Spinal cord (tissue), 10 donors: ENCODE measurements around the gene HNRNPDL. TPM values are rescaled to one million over a fixed set of nuclear protein-coding genes. Genes with fewer than 3 reads are reported as not detected.

Experiments
- DNase-seq, 6 donors: peaks; one replicate each; pipeline versions ENCODE4 v3.0.0 to v3.0.0-alpha.2; 2013 to 2015; ENCODE audit warnings: low spot score in 6 of 6, low read depth in 4 of 6
- H3K27ac ChIP-seq: one replicate; pipeline ENCODE4 v1.5.1; 2013; ENCODE audit warnings: low read depth, low read length, control low read depth
- H3K27me3 ChIP-seq: one replicate; pipeline ENCODE4 v1.6.1; 2013; ENCODE audit warnings: low read length; ENCODE audit not compliant: control insufficient read depth, insufficient read depth
- H3K36me3 ChIP-seq: one replicate; pipeline ENCODE4 v1.6.1; 2013; ENCODE audit warnings: low read length; ENCODE audit not compliant: control insufficient read depth, insufficient read depth
- H3K4me1 ChIP-seq: one replicate; pipeline ENCODE4 v1.6.1; 2013; ENCODE audit warnings: low read length; ENCODE audit not compliant: control insufficient read depth, insufficient read depth
- H3K4me3 ChIP-seq: one replicate; pipeline ENCODE4 v1.5.1; 2013; ENCODE audit warnings: low read depth, low read length, control low read depth
- H3K9me3 ChIP-seq: one replicate; pipeline ENCODE4 v1.6.1; 2013; ENCODE audit warnings: low read length; ENCODE audit not compliant: control insufficient read depth, insufficient read depth
- WGBS: methylation state at CpG from one replicate; pipeline ENCODE4 v1.1.5; 2013; ENCODE audit warnings: missing lambda C conversion rate; ENCODE audit not compliant: insufficient coverage; 5-methylcytosine and 5-hydroxymethylcytosine counted together
- polyA plus RNA-seq, 2 donors: library from polyadenylated mRNA; unstranded; fragments of 120-200 nt; gene quantifications; one replicate each; pipeline ENCODE4 v1.2.1, GENCODE V29; 2013; ENCODE audit not compliant: insufficient read length in 2 of 2
- small RNA-seq: library from RNA; depleted of rRNA; stranded (forward); fragments of <200 nt; gene quantifications from one replicate; pipeline ENCODE3, GENCODE V24; 2014; ENCODE audit warnings: low replicate concordance
- total RNA-seq, 2 donors: library from RNA; depleted of rRNA in 1 of 2; stranded (reverse); fragments of 120-200 nt in 1 of 2; fragments of >200 nt in 1 of 2; gene quantifications; one replicate each; pipeline versions ENCODE4 v1.2.3 to v1.2.4, GENCODE V29; 2013 to 2014
- donor health status: healthy.

The HNRNPDL gene
- total and polyA plus RNA-seq, 4 donors: 178 to 528 (median 397) TPM

DNA sequence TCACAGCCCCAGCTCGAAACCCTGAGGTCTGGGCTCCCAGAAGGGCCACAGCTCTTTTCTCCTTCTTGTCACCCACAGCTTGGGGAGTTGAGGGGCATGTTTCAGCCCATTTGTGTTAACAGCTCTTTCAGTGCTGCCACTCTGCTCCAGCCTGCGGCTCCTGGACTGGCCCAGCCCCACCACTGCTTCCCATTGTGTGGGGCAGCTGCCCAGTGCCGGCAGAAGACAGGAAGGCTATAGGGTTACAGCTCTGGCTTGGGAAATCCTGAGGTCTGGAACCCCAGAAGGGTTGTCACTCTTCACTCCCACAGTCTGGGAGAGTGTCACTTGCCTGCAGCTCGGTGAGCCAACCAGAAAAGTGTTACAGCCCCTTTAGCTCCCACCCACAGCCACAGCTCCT, 49.4 kb downstream of the HNRNPDL start:
- no peak for DNase-seq
- WGBS: 93% methylated on average over 3 of the region's 4 CpGs
- H3K4me1 ChIP-seq: peaks cover 8% of the 10 kb centered on the region
- H3K4me3 ChIP-seq: no peak overlapping the region
- no peak overlapping the region for H3K27ac ChIP-seq
- peaks cover 19% of the 10 kb centered on the region for H3K36me3 ChIP-seq
- H3K27me3 ChIP-seq: no peaks in the 10 kb centered on the region
- peaks cover 3% of the 10 kb centered on the region for H3K9me3 ChIP-seq

DNA sequence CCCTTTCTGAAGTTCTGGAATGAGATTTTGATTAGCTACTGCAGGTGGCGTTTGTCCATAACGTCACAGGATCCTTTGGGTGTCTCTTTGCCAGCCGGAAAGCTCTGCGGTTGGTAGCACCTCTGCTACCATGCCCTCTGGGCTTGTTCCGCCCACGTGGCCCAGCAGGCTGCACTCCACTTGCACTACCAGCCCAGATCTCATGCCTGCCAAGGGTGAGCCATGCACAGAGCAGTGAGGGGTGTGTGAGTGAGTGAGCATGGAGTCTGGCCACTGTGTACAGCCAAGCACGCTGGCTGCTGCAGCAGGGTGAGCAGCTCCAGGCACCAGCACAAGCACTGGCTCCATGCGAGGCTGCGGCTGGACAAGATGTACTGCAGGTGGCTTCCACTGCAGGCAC, 49.9 kb downstream of the HNRNPDL start:
- H3K27ac ChIP-seq: no peak overlapping the region
- no peak for DNase-seq
- H3K36me3 ChIP-seq: peaks cover 19% of the 10 kb centered on the region
- H3K4me3 ChIP-seq: no peak overlapping the region
- peaks cover 9% of the 10 kb centered on the region for H3K4me1 ChIP-seq
- H3K27me3 ChIP-seq: no peaks in the 10 kb centered on the region
- WGBS: 87% methylated on average over 9 of the region's 9 CpGs
- H3K9me3 ChIP-seq: peaks cover 3% of the 10 kb centered on the region

DNA sequence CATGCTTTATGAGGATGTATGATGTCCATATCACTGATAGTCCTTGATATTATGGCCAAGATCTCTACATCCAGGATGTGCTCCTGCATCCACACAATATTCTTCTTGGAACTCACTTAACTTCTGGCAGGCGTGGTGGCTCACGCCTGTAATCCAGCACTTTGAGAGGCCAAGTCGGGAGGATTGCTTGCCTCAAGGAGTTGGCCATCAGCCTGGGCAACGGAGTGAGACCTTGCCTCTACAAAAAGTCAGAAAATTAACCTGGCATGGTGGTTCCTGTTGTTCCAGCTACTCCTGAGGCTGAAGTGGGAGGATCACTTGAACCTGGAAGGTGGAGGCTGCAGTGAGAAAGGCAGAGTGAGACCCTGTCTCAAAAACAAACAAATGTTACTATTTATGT, 54.2 kb downstream of the HNRNPDL start:
- peaks cover 10% of the 10 kb centered on the region for H3K4me1 ChIP-seq
- no peak overlapping the region for H3K4me3 ChIP-seq
- H3K27me3 ChIP-seq: no peaks in the 10 kb centered on the region
- H3K27ac ChIP-seq: no peak overlapping the region
- WGBS: 90% methylated on average over 4 of the region's 4 CpGs
- peaks cover 2% of the 10 kb centered on the region for H3K9me3 ChIP-seq
- no peak for DNase-seq
- H3K36me3 ChIP-seq: peaks cover 14% of the 10 kb centered on the region

DNA sequence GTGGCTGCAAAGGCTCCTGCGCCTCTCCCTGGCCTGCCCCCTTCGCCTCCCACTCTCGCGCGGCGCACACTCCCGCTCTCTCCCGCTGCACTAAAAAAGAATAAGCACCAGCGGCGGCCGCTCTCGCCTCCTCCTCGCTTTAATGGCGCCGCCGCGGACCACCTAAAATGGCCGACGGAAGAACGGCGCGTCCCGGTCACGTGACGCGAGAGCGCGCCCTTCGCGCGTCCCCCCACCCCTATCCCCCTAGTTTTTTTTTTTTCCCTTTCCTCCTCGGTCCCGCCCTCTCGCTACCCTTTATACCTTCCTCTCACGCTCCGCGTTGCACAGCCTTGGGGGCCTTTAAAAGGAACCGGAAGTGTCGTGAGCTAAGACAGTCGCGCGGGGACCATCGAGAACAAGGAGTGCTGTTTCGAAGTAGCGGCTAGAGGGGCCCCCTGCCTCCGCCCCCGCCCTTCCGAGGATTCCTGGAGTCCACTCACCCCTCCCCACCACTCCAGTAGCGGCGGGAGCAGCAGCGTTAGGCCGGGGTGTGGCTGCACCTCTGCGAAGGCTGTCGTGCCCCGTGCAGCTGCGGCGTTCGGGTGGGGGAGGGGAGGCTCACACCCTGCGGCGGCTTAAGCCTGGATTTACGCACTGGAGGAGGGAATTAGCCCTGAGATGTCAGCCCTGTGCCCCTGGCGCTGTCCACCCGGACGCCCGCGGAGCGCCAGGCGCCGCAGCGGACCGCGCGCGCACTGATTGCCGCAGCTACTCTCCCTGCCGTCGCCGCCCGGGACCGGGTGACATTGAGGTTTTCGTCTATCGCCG, 56.2 kb downstream of the HNRNPDL start, which contains the start of gene HNRNPD:
TSS of gene HNRNPD (minus strand) at position 176 of the 810 bp plus-strand sequence. CDS start 313 bp downstream, outside the sequence.
- Histone ChIP-seq H3K36me3 (peaks cover 10% of the 10 kb centered on the region), H3K27me3 (no peaks in the 10 kb centered on the region), H3K4me1 (peaks cover 14% of the 10 kb centered on the region), H3K4me3 (peak within 1 kb of the TSS; percentile 98), H3K27ac (peak within 1 kb of the TSS; percentile 98), H3K9me3 (no peaks in the 10 kb centered on the region)
- peak; percentile 96 to 100 (median 99) for DNase-seq
- under 1% methylated on average over 82 of the region's 83 CpGs for WGBS

DNA sequence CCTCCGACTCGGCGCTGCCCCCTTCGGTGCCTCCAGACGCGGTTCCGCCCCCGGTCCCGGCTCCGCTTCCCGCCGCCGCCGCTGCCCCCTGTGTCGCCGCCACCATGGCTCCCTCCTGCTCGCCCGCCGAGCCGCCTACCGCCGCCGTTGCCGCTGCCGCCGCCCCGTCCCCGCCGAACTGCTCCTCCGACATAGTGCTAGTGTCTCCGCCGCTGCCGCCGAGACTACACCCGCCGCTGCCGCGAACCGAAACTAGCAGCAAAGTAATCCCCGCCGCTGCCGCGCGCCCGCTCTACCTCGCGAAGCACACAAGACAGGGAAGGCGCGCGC, 56.8 kb downstream of the HNRNPDL start:
- Histone ChIP-seq H3K27ac (peak overlapping the region; percentile 98), H3K36me3 (peaks cover 10% of the 10 kb centered on the region), H3K4me3 (peak overlapping the region; percentile 98), H3K27me3 (no peaks in the 10 kb centered on the region), H3K9me3 (no peaks in the 10 kb centered on the region), H3K4me1 (peaks cover 14% of the 10 kb centered on the region)
- DNase-seq: peak in 1 of 6 donors; percentile 7
- WGBS: 0% methylated on average over 50 of the region's 50 CpGs

Small RNA genes within 50 kb of the gene (small RNA-seq; reads per million reads assigned to genes)
- not detected for gene RF00150

Other genes with a start within 250 kb of the HNRNPDL start
- 10 to 100 TPM; 75.7 to 79.7 TPM for gene HNRNPD, start 56.5 kb downstream of the HNRNPDL start, total RNA-seq
- 100 to 1,000 TPM; 354 to 358 TPM for gene HNRNPD, start 56.5 kb downstream of the HNRNPDL start, polyA plus RNA-seq
- 10 to 100 TPM; 64.8 to 75.4 TPM for gene ENOPH1, start 128 bp upstream of the HNRNPDL start, total RNA-seq
- gene ENOPH1, start 128 bp upstream of the HNRNPDL start, polyA plus RNA-seq: 100 to 1,000 TPM in 1 of 2 donors, 10 to 100 TPM in 1; 99.3 to 129 TPM
- gene TMEM150C, start 131.5 kb upstream of the HNRNPDL start, total RNA-seq: 10 to 100 TPM; 16.8 to 30.1 TPM
- 10 to 100 TPM; 23.5 to 23.6 TPM for gene TMEM150C, start 131.5 kb upstream of the HNRNPDL start, polyA plus RNA-seq